Left hindlimb (tissue), 1 donor: ENCODE results near the gene EDNRB.
"Not testable (repeated sequence)": the region's sequence is repeated elsewhere in the genome, so short reads cannot be mapped to it uniquely, and the experiment has no call there.

Experiments
- DNase-seq: peaks from one replicate; pipeline ENCODE4 v3.0.0-alpha.2; 2018

Gene EDNRB

DNA sequence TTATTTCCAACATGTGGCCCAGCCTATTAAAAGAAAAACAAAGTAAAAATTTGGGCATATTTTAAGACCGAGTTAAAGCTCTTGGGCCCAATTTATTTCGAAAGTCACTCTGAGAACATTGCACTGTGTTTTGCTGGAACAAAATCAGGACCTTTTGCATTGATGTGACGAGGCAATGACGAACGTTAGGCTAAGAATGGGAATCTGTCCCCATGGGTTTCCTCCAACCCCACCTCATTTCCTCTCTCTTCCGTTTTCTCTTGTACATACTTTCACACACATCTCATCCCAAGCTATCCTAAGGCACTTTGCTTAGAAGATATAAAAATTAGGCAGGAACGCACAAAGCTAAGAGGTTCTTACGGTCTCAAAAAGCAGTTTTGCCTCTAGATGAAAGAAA is 22.1 kb downstream of the EDNRB start:
- peak; percentile 34 for DNase-seq

DNA sequence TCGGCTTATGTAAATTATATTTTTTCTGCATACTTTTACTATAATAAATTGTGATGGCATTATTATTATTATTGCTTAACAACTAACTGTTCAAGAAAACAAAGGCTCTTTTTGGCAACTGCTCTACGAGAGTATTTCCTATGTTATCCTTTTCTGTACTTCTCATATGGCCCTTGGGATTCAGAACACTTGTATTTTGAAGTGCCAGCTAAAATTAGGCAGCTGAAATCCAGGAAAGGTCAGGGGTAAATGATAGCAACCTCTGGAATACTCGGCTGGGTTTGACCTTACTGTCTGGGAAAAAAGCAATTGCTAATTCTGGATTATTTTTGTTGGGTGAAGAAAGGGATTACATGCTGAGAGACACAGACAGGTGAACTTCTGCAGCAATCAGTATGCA is 23.9 kb downstream of the EDNRB start:
- DNase-seq = no peak

DNA sequence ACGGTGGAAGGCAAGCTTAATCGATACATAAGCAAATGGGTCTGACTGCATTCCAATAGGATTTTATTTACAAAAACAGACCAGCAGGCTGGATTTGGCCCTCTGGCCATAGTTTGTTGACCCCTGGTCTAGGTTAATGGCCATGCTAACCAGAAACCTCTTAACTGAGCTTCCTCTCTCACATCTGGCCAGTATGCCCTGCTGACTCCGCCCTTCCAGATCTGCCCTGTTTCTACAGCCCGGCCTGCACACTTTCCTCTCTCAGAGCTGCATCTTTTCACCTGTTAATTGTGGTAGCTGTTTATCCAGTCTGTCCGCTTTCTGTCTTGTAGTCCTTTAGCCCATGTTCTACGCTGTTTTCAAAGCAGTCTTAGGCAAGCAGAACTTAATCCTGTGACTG is 25.6 kb downstream of the EDNRB start:
- no peak for DNase-seq

DNA sequence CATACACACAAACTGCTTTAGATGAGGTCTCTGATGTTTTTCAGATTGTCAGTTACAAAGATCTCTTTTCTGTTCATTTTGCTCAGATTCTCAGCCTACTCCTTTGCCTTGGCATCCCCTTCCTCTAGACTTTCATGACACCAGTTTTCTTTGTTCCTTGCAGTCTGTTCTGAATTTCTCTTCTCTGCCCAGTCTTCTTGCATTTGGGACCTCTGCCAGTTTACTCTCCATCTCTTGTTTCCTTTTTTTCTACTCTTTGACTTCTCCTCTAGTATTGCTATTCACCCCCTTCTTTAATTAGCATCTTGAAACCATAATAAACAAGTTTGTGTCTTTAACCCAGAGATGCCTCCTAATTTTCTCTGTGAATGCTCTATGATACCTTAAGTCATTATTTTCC is 26.1 kb downstream of the EDNRB start:
- no peak for DNase-seq

DNA sequence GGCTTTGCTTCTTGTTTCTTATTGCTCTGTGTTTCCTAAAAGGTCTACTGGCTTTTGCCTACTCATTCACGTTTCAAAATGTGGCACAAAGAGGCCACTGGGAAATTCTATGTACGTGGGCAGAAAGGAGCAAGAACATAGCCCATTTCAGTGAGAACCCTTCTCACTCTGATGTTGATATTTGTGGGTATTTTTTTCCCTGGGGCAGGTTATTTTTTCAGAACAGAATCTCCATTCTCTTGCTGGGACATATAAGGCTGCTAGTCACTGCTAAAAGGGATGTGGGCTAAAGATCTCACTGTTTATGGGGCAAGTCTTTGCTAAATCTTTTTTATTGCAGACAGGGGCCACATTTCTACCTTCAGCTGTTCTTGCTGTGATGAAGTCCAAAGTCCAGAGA is 27.1 kb downstream of the EDNRB start:
- no peak for DNase-seq

DNA sequence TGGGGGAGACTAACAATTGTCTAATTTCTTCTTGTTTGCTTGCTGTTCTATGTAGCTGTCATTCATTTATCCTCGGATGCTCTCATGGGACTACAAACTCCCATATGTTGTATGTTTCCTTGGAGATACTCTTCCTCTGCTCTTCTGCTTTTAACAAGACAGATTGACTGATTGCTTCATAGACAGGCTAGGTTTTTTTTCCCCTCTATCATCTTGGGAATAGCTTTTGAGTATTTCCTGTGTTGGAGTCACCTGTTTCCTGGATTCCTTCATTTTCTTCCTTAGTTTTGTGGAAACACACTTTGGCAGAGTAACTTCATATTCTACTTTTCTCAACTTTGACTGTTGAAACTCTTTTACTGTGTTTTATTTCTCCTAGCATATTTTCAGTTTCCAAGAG is 27.6 kb downstream of the EDNRB start:
- no peak for DNase-seq

DNA sequence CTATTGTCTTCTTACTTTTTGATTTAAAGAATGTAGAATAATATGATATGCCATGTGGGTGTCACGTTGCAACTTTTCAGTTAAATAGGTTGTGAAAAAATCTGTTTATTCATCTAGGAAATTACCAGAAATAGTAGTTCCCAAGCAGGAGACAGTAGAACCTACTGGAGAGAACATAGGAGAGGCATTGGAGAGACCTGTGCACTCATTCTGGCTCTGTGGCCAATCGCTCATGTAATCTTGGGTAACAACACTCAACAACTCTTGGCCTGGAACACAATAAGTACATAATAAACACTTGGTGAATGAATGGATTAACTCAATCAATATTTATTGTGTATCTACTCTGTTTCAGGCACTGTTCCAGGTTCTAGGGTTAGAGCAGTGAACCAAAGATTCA is 35.3 kb downstream of the EDNRB start:
- no peak for DNase-seq

DNA sequence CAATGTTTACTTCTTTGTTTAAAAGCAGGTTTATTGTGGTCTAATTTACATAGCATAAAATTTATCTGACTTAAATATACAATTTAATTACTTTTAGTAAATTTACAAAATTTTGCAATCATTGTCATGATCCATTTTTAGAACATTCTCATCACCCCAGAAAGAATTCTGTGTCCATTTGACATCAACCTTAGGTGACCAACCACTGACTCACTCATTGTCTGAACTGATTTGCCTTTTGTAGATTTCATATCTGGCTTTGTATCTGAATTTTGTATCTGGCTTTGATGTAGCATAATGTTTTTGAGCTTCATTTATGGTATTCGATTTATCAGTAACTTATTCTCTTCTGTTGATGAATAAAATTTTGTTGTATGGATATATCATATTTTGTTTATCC is 40.4 kb downstream of the EDNRB start:
- DNase-seq = no peak

DNA sequence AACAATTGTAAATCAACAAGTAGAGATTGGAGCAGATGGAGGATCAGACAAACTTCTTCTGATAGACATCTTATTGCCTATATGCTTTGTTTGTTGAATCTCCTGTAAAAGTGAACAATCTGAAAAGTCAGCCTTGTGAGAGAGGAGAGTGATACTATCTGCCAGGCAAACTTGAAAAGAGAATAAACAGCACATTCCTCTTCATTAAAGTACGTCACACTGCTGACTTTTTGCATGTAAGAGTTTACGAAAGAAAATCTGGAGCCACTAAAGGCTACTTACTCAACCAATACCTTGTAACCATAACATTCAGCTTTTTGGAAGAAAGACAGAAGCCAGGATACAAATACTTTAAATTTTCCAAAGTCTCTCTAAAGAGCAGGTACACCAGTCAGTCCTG is 42.5 kb downstream of the EDNRB start:
- no peak for DNase-seq

DNA sequence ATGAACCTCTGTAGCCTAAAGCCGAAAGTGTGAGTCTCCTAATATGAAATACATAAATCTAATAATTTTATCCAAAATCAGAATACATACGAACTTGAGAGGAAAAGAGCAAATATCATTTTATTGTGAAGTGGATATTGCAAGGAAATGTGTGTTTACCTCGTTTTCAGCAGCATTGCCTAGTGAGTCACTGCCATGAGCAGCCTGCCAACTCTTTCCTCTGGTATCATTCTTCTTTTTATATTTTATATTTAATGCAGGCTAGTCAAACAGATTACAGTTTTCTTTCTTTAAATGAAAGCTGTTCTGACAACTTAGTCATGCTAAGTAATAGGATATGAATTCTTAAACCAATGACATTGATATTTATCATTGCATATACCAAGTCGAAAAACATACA is 44.2 kb downstream of the EDNRB start:
- no peak for DNase-seq

DNA sequence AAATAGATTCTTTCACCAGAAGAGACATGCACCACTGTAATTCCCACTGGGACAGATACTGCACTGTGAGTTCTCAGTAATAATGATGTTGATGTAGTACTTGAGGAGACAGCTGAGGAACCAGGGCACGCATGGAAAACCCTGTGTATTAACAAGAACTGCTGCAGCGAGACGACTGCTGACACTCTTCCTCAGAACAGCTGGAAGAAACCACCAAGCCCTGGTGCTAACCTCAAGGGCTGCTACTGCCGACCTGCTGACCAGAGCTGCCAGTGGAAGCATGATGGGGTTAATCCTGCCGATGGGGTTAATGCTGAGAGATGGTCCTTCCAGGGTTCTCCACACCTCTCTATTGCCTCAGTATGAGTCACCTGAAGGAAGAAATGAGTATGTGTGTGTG is 45.6 kb downstream of the EDNRB start:
- no peak for DNase-seq

DNA sequence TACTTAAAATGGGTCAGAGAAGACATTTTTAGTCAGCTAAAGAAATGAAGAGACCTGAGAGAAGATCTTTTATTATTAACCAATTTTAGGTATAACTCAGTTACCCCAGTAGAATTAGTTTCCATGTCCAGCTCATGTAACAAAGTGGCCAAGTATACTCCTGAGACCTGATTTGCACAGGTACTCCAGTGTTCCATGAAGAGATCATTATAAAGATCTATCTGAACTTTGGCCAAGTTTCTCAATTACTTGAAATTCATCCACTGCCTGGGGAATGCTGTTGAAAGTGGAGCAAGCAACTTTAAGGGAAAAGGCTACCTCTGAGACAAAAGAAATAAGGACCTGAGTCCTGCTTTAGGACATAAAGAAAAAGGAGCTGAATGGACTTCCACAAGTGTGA is 47.0 kb downstream of the EDNRB start:
- no peak for DNase-seq

DNA sequence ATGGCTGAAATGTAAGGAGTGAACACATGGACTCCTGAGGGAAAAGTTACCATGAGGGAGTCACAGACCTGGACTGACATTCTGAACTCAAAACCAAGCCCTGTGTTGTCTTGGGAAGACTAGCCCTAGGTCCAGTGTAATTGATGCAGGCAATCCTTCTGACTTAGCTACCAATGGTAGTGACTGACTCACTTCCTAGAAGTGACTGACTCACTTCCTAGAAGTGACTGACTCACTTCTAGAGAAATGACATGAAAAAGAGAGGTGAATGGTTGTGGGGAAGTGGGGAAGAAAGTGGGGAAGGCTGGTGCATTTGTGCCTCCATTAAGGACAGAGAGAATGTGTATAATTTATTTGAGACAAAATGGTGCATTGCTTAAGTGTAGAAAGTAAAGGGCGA is 49.9 kb downstream of the EDNRB start:
- no peak for DNase-seq

DNA sequence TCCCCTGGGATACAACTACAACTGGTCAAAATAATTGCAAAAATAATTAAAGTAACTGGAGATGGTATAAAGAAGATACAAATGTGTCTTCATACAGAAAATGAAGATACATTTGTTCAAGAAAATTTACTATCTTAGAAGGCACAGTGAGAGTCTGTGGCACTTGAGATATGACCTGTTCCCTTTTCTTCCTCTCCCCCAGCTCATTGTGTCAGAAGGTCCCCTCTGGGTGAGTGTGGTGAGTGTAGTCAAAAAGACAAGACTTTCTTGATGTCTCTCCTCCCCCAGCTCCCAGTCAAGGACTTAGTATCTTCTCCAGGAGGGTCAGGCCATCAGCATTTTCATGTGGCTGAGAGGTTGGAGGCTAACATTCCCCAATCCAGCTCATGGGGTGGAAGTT is 51.7 kb downstream of the EDNRB start:
- DNase-seq = no peak

DNA sequence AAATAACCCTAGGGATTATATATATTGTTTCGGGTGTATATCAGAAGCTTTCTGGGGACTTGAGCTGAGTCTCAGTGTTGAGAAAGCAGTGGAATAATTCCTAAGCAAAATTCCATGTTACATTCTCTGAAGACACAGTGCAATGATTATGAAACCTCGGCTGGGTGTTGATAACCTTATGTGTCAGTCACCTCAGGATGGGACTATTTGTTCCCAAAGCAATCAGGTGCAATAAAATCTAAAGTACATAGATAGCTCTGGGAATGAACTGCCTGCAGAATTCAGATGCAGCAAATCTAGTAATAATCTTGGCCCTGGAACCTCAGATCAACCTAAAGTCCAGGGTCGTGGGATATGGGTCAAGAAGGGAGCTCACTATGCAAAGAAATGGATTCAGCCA is 53.0 kb downstream of the EDNRB start:
- no peak for DNase-seq

DNA sequence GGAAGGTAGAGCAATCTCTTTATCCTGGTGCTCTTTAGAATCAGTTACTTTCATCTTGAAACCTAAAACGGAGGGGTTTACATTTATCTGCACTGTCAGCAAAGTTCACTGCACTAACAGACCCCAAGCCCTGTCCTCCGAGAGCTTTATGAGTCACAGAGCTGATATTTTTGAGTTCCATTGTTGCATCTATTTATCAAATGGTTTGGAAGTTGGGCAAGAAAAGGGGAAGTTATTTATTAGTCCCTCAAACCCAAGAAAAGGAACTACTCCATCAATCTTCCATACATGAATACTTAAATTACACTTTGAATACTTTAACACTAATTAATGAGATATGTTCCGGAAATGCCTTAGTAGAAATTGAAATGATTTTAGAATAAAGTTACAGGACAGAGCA is 55.5 kb downstream of the EDNRB start:
- no peak for DNase-seq

DNA sequence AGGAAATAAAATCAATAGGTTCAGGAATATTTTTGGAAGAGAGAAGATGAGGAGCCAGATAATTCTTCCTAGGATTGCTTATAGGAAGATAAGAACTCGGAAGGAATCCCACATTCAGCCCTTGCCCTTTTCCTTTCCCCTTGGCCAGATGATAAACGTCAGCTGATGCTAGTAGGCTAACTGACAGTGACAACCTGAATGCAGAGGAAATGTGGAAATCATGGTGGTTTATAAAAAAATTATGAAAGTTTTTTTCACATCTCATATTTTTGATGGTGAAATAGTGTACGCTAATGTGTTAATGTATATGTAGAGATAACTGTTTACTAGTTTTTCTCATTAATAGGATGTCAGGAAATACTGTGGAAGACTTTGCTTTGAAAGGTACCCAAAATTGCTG is 56.9 kb downstream of the EDNRB start:
- DNase-seq = no peak

DNA sequence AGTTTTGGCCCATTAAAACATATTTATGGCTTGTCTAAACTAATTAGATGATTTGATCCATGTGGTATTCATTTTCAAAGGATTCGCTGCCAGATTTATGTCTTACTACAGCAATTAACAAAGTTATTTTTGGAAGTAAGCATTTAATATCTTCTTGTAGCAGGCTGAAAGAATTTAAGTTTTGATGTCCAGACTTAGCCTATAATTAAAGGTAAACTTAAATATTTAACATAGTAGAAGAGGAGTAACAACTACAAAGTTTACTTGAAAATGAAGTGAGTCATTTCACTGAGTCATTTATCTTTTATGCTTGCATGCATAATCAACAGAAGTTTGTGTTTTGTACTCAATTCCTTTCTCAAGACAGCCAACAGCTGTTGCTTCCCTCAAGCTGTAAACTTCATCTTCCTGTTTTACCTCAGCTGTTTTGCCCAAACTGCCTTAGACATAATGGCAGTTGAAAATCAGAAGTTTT is 58.1 kb downstream of the EDNRB start:
- DNase-seq = no peak

DNA sequence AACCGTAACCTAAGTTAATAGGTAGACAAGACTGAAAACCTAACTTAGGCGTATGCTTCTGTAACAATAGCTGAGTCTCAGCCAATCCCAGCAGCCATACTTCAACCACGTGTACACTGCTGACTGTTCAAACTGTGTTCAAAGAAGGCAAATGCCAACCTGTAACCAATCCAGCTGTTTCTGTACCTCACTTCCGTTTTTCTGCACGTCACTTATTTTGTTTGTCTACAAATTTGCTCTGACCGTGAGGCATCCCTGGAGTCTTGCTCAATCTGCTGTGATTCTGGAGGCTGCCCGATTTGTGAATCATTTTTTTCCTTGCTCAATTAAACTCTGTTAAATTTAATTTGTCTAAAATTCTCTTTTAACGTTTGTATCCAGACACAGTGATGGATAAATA is 59.2 kb downstream of the EDNRB start:
- no peak for DNase-seq

DNA sequence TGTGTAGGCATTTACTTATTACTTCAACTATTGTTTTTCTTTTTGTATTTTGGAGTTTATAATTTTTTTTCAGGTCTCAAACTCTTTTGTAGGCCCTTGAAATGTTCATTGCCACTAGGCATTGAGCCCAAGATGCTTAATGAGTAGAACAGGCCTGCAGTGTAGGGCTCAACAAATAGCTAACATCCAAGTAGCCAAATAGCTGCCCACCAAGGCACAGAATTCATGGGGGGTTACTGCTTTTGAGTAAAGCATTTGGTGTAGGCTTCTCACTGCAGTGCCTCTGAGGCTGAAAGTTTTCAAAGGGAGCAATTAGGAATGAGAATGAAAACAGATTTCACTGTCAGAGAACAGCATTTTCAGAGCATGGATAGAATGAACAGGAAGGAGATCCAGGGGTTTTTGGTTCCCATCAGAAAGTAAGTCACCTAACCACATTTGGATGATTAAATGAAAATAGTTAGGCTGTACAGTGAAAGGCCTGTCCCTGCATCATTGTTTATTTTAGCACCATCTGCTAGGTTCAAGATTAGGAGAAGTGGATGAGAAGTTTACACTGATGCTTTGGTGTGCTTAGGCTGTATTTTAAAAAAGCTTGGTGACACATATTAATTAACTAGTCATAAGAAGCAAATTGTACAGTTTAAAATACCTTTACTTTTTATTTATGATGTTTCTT is 61.0 kb downstream of the EDNRB start:
- DNase-seq = no peak

DNA sequence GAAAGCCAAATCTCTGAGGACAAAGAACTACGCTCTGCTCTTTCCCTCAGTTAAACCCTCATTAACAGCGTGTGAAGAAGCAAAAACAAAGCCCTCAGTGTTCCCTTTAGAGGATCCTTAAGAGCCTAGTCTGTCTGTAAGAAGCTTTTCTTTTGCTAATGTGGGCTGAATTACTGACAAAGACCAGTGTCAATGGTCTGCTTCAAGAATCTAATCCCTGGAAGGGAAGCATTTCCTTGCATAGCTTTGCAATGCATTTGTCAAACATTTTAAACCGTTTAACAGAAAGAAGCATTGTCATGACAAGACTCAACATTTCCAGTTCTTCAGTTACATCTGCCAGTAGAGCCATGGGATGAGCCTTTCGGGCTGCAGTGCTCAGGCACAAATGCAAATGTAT is 64.9 kb downstream of the EDNRB start:
- DNase-seq = no peak

DNA sequence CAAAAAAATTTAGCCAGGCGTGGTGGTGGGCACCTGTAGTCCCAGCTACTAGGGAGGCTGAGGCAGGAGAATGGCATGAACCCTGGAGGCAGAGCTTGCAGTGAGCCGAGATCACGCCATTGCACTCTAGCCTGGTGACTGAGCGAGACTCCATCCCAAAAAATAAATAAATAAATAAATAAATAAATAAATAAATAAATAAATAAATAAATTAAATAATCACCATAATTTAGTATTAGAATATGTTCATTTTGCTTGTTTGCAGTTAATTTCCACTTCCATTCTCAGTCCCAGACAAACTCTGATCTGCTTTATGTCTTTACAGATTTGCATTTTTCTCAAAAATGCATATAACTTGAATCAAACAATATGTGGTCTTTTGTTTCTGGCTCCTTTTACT is 70.6 kb downstream of the EDNRB start:
- not testable (repeated sequence) for DNase-seq

DNA sequence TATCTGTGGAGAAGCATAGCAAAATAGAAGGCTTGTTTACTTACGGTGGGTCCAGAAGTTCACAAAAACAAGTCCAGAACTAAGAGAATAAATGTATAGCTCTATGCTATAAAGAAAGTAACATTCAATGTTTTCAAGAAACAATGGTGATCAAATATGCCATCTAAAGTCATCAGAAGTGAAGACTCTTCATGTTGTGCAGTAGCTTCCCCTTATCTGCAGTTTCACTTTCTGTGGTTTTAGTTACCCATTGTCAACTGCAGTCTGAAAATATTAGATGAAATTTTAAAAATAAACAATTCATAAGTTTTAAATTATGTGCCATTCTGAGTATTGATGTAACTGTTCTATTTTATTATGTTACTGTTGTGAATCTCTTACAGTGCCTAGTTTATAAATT is 72.5 kb downstream of the EDNRB start:
- DNase-seq = no peak
